Measurements from ENCODE around the gene CA12.

CA12 gene

DNA sequence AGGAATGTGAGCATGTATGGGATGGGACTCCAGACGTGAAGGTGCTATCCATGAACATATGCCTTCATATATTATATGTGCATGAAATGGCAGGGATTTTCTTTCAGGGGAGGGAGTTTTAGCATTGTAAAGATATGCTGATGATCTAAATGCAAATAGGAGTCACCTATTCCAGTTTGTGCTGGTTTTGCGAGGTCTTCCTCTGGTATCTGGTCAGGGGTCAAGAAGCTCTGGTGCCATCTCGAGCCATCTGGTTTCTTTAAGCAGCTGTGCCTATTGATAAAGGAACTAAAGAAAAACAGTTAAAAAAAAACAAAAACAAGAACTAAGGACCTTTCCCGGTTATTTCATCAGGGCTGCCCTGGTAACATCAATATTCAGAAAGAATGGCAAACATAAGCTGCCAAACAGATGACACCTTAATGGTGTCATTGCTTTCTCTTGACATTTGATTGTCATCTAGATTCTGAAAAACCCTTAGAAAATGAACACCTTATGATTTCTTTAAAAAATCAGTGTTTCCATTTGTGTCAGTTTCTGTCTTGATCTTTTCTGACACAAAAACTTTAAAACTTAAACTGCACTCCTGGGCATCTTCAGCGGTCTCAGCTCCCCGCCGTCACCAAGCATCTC, 81.6 kb downstream of the CA12 start:
- no peak for DNase-seq

GRCh38 chr15:63296195-63296594, 85.5 kb downstream of the CA12 start:
- DNase-seq: no peak

DNA sequence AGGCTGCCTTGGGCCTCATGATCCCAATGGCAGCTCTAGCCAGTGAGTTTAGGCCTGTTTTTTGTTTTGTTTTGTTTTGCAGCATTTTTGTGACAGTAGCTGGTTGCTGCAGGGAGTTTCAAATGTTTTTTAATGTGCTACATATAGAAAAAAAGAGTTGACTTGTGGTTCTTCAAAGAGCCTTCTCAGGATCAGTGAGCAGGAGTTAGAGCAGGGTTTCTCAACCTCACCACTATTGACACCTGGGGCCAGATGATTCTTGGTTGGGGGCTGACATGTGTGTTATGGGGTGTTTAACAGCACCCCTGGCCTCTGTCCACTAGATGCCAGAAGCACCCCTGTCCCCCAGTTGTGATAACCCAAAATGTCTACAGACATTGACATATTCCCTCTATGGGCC, 86.3 kb downstream of the CA12 start:
- DNase-seq: no peak

DNA sequence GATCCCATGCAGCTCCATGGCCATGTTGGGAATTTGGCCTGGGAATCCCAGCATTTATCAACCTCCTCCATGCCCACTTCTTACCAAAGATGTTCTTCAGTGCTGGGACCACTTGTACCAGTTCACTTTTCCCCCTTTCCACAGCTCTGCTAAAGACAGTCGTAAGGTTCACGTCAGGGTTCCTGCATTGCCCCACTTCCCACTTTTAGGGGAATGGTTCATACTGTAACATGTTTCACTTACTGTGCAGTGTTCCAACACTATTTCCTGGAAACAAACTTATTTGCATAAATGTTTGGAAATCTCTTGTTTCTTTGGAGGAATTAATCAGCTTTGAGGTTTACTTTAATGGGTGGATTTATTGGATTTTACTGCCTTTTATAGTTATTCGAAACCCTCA, 87.3 kb downstream of the CA12 start:
- no peak for DNase-seq

DNA sequence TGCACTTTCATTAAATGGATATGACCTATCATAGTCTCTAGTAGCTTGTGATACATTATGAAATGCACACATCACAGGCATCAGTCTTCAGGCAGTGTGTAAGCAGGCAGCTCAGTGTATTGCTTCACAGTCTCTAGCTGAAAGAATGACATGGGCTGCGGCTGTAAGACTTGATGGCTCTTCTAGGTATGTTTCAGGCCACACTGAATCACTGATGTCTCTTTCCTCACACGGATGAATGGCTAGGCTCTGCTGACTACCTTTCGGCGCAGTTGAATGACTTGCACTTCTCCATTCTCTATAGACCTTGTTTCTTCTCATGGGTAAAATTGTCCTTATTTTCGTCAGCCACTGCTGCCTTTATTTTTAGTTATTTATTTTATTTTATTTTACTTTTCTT, 88.9 kb downstream of the CA12 start:
- no peak for DNase-seq

GRCh38 chr15:63292241-63292640, 89.4 kb downstream of the CA12 start:
- DNase-seq: no peak

- DNase-seq: no peak
These were observed 90.1 kb downstream of the CA12 start for GRCh38 chr15:63291507-63291906.

DNA sequence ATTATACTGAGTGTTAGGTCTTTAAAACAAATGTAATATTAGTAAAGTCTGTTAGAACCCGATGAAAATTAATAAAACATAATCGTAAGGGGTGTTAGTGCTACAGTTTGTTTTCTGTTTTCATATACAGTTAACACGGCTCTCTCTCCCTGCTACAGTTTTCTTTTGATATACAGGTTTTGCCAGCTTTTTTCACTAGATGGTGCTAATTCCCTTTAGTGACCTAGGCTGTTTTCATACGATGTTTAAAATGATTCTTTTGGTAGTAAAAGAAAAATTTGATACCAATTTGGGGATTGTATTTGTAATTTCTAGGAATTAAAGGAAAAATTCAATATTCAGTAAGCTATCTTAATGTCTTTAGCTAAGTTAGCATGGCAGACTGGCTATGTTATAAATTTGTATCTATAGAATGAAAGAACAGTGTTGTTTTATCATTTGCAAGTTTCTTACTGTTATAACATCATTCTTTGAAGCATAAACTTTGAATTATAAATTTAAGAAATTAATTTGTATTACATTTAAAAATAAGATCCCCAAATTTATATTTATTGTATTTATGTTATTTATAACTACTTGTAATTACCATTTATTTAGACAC, 92.8 kb downstream of the CA12 start:
- DNase-seq: peak; percentile 68

- no peak for DNase-seq
These were observed 93.3 kb downstream of the CA12 start for GRCh38 chr15:63288342-63288741.

- no peak for DNase-seq
These were observed 94.5 kb downstream of the CA12 start for GRCh38 chr15:63287109-63287508.

- DNase-seq: no peak
These were observed 97.3 kb downstream of the CA12 start for GRCh38 chr15:63284335-63284734.

GRCh38 chr15:63283126-63283525, 98.5 kb downstream of the CA12 start:
- no peak for DNase-seq

DNA sequence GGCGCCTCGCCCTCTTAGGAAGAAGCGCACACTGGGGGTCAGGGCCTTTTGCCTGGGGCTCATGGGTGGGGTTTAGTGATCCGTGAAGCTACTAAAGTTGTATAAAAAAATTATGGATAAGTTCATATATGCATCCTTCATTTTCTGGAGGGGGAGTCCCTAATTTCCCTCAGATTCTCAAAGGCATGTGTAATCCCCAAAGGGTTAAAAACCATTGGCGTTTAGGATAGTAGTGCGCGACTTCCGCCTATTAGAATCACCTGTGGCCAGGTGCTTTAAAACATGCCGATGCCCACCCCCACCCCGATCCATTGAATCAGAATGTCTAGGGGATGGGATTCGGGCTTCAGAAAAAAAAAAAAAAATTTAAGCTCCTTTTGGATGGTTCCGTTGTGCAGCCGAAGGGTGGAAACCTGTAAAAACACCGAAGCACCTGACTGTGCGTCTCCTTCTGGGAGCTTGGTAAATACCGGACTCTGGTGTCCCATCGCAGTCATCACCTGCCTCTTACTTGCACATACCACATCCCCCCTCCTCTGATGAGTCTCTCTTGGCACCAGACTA, 103.7 kb downstream of the CA12 start:
- DNase-seq: no peak

DNA sequence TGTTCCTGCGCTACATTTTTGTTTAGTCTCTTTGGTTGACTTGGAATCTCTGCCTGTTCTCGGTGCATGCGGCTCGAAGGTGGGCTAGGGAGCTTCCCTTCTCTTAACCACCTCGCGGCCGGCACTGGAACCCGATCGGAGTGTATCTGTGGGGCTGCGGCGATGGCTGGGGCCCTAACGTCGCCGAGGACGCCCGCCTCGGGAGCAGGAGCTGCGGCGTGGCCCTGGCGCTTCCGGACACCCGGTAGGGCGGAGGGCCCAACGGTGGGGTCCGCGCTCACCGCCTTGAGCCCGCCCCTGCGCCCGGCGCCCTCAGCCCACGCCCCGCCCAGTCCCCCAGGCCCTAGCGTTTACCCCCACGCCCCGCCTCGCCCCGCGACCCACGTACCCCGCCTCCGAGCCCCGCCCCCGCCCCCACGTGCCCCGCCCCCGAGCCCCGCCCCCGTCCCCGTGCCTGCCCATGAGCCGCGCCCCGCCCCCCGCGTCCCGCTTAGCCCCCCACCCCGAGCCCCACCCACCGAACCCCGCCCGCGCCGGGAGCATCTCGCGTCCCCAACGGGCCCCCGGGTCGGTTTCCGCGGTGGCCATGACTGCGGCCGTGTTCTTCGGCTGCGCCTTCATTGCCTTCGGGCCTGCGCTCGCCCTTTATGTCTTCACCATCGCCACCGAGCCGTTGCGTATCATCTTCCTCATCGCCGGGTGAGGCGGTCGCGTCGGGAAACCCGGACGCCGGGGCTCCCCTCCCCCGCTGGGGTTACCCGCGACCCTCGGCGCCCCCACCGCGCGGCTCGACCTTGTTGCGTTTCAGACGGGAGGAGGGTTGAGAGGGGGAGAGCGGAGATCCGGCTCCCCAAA, 104.4 kb downstream of the CA12 start, which contains the start of gene APH1B:
Gene APH1B (plus strand): TSS at position 568 of the 855 bp plus-strand sequence. CDS start 19 bp downstream, at position 587.
- peak; percentile 61 for DNase-seq

DNA sequence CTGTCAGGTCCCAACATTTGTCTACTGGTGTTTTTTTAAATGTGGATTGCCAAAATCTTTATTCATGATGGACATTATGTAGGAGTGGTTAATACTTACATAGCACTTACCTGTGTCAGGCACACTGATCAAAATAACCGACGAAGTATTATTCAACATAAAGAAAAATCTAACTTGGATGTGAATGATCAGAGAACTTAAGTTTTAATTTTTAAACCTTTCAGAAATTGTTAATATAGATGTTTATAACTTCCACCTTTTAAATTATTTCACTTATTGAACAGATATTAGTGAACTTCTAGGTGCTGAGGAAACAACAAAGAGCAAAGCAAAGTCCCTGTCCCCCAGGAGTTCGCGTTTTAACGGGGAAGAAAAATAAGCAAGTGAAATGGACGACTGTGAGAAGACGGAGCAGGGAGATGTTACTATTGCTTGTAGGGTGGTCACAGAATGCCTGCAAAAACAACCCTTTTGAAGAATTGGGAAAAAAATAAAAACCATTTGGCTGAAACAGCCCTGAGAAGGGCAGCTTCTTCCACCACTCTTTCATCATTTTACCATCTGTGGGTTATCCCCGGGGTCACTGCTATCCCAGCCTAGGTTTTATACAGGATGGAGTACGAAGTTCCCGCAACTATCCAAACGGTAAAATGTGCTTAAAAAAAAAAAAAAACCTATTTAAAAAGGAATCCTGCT, 105.2 kb downstream of the CA12 start:
- no peak for DNase-seq

GRCh38 chr15:63274427-63274826, 107.2 kb downstream of the CA12 start:
- no peak for DNase-seq
